ENCODE data around the gene KCNK17.
"Not testable (repeated sequence)": the region's sequence is repeated elsewhere in the genome, so short reads cannot be mapped to it uniquely, and the experiment has no call there.

KCNK17 gene

DNA sequence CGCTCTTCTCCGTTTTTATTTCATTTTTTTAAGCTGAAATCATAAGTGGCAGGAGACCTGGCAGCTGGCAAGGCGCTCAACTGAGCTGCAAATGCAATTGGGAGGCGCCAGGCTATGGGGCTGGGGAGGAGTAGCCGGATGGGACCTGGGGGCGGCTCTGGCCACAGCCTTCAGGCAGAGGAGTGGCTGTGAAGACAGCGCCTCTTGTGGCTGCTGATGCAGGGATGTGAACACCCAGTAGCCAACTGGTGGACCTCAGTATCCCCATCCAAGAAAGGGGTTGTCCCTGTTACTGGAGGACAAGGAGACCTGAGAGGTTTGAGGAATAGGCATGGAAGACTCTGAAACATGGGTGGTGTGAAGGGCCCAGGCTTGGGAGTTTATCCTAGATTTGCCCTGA, 12.6 kb downstream of the KCNK17 start:
- DNase-seq, result no peak

DNA sequence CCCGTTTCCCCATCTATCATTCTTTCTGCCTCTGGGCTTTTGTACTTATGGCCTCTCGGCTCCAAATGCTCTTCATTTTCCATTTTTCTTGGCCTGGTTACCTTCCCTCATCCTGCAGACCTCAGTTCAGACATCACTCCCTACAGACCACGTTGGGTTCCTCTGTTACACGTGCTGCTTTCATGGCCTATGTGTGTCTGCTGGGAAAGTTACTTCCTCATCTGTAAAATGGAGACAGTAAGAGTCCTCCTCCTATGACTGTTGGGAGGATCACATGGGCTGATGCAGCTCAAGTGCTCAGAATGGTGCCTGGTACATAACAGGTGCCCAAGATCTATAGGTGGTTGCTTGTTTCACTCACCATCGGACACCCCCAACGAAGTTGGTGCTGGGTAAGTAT, 13.5 kb downstream of the KCNK17 start:
- DNase-seq, result no peak

DNA sequence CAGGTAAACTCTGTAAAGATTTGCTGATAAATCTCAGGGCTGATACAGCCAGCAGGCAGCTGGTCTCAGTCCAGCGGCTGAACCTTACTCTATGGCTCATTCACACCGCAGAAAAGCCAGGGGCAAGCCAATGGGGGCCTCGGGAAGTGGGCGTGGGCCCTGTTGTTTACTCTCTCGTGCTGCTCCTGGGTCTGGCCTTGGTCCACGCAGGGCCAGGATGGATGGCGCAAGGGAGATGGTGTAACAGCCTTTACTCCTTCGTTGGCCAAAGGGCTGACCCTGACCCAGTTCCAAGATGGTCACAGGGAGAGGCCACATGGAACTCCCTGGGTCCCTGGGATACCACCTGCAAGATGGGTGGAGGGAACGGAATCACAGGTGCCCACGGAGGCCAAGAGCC, 16.2 kb downstream of the KCNK17 start:
- DNase-seq, result no peak

- no peak for DNase-seq
Measured at GRCh38 chr6:39296745-39297640, 17.2 kb downstream of the KCNK17 start.

GRCh38 chr6:39295611-39296011, 18.6 kb downstream of the KCNK17 start:
- DNase-seq, result no peak

GRCh38 chr6:39294899-39295298, 19.3 kb downstream of the KCNK17 start:
- no peak for DNase-seq

DNA sequence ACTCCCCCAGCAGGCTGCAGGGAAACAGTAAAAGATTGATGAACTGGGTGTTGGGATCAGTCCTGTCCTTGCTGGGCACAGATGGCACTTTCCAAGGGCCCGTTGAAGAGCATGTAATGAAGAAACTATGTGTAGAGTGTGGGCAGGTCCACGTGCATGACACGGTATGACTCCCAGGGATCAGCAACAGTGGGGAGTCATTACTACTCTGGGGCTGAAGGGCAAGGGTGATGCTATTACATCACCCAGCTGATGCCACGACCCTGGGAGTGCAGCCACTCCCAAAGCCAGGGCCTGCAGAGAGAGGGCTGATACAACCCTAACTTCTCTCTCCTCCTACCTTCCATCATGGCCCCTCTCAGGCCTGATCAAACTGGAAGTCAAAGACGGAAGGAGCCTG, 20.1 kb downstream of the KCNK17 start:
- DNase-seq, result no peak

DNA sequence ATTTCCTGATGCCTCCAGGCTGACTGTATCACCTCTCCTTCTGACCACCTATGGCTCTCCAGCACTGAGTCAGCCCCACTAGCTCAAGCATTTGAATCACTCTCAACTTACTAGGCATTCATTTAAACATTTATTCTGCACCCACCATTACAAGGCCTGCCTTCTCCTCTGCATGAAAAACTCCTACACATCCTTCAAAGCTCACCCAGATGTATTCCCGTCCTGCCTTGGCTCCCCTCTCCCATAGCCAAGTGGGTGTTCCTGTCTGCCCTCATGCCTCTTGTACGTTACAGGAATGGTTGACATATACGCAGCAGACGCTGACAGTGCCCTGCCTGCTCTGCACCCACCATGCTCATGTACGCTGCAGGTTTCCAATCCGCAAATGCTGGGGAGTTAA, 21.6 kb downstream of the KCNK17 start:
- DNase-seq, result no peak

DNA sequence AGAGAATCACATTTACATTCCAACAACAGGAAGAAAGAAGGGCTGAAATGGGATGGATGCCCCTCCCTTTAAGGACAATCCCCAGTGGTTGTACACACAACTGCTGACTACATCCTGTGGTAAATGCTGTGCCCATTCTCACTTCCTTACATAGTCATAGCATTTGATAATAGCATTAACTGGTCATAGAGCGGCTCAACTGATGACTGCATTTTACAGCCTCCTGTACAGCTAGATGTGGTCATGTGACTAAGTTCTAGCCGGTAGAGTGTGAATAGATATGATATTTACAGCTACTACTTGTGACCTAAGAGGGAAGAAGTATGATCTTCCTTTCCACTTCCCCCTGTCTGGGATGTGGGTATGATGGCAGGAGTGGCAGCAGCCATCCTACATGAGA, 24.7 kb downstream of the KCNK17 start:
- DNase-seq, result no peak

GRCh38 chr6:39287601-39288000, 26.6 kb downstream of the KCNK17 start:
- DNase-seq, result no peak

DNA sequence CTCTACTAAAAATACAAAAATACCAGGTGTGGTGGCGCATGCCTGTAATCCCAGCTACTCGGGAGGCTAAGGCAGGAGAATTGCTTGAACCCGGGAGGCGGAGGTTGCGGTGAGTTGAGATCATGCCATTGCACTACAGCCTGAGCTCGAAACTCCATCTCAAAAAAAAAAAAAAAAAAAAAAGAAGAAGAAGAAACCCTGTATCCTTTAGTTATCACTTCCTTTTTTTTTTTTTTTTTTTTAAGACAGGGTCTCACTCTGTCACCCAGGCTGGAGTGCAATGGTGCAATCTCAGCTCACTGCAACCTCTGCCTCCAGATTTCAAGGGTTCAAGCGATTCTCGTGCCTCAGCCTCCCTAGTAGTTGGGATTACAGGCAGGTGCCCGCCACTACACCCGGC, 27.6 kb downstream of the KCNK17 start:
- DNase-seq, result not testable (repeated sequence)

GRCh38 chr6:39282774-39283173, 31.4 kb downstream of the KCNK17 start:
- DNase-seq, result no peak

DNA sequence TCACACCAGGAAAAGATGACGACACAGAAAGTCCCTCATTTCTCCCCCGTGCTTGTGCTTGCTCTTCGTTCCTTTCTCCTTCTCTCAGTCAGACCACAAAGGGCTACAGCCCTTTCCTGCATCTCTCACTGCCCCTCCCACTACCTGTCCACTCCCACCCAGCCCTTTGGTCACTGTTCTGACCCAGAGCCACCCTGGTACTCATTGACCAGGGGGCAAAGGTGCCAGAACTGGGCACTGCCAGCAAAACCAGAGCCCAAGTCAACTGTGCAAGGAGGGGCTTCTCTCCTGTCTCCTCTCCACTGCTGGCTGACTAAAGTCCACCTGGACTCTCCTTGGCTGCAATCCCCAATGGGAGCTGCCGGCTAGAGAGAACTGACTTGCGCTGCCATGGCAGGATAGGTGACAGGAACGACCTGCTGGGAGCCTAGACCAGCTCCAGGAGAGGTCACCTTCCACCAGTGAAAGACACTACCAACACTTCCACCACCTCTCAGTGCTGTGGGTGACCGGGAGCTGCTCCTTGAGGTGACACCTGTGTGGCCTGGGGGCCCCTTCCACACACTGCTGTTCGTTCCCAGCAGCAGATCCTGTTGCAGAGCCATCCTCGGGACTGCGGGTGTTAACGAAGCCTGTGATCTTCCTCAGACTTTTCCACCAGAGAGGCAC, 32.8 kb downstream of the KCNK17 start:
- no peak for DNase-seq

GRCh38 chr6:39280247-39280731, 33.9 kb downstream of the KCNK17 start:
- no peak for DNase-seq

GRCh38 chr6:39279539-39279938, 34.7 kb downstream of the KCNK17 start:
- DNase-seq, result no peak

DNA sequence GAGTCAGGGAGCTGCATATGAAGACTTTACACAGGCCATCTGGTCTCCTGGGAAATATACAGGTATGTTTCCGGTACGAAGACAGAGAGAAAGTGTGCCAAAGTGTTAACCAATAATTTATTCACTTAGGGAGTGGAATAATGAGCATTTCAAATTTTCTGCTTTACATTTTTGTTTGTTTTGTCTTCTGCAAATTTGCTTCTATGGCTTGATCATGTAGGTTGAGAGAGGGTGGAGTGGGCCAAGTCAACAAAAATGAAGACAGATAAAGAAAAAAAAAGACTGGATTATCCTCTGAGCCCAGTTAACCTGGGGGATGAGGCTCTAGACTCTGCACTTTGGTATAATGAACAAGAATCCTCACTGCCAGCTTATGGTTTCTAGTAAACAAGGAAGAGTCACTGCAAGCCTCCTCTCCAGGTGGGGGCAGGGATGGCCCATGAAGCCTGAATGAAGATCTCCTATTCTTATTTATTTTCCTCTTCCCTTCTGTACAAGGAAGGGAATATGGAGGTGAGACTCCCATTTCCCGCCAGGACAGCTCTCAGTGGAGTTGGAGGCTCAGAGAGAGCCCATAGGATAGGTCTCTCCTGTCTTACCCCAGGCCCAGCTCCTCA, 37.7 kb downstream of the KCNK17 start:
- no peak for DNase-seq

- no peak for DNase-seq
Measured at GRCh38 chr6:39274903-39275302, 39.3 kb downstream of the KCNK17 start.

GRCh38 chr6:39274471-39274870, 39.7 kb downstream of the KCNK17 start:
- DNase-seq, result no peak

GRCh38 chr6:39273406-39273821, 40.8 kb downstream of the KCNK17 start:
- DNase-seq, result no peak

DNA sequence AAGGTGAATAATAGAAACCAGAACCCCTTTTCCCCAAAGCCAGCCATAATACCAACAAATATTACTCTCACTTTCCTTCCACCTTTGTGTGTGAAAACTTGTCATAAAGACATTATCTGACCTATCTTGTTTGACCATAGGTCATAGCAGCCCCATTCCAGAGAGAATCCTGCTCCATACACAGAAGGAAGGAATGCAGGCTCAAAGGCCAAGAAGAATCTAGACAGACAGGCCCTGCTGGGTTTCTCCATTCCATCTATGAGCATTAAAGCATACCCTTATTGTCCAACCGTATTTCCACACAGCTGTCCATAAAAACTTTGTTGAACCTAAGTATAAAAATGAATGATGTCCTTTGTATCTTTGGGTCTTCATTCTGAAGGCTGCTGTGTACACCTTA, 44.3 kb downstream of the KCNK17 start:
- no peak for DNase-seq

DNA sequence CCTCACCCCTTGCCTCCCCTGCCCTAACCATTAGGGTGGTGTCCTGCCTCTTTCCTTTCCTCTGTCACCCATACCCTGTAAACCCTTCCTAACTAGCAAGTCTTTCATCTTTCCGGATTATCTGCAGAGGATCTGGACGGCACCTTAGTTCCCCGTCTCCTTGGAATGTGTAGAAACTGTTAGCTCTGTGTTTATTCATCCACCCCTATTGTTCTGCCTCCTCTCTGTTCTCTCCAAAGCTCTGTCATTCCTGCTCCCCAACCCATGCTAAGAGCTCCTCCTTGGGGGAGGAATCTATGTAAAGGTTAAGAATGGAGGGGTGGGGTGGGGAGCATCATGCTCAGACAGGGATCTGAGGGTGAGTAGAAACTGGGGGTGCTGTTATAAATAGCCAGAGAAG, 45.5 kb downstream of the KCNK17 start:
- DNase-seq, result no peak

DNA sequence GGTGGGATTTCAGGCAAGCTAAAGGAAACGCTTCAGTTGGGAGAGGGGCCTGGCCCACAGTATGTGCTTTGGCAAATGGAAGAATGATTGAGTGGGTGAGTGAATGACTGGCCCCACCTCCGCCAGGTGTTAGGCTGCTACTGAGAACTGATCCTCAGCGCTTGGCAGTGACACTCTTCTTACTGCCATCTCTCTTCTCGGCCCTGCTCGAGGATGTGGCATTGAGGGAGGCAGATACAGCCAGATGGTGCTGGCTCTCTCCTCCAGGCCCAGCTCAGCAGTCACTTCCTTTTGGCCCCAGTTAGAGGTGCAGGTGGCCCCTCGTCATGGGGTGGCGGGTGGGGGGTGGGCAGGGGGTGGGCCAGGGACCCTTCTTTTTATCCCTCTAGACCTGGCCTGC, 46.0 kb downstream of the KCNK17 start:
- no peak for DNase-seq

DNA sequence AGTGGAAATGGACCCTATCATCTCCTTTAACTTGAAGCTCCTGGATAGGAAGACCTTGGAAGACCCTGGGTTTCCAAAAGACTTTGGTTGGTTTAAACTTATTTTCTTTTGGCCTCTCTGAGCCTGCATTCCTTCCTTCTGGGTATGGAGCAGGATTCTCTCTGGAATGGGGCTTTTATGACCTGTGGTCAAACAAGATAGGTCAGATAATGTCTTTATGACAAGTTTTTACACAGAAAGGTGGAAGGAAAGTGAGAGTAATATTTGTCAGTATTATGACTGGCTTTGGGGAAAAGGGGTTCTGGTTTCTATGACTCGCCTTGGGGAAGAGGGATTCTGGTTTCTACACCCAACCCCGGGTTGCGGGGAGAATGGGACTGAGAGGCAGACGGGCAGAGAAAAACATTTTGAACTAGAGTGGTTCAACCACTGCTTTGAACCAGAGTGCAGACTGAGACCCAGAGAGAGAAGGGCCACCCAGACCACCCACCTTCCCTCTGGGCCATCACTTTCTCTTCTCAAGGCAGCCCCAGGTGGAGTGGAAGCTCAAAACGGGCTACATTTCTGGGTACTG, 47.4 kb downstream of the KCNK17 start:
- DNase-seq, result no peak

DNA sequence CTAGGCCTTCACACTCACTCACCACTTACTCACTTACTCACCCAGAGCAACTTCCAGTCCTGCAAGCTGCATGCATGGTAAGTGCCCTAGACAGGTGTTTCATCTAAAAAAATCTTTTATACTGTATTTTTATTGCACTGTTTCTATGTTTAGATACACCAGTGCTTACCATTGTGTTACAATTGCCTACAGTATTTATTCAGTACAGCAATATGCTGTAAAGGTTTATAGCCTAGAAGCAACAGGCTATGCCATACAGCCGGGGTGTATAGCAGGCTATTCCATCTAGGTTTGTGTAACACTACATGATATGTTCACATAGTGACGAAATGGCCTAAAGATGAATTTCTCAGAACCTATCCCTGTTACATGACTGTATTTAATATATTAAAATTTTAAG, 47.8 kb downstream of the KCNK17 start:
- DNase-seq, result no peak

All from stimulated activated CD4-positive, alpha-beta T cell treated with anti-CD3 and anti-CD28 coated beads, Interleukin-2, amount 100 ng/mL, for 48 hours (primary cell).